ENCODE results near the gene WDR75.
"Not testable (repeated sequence)": the region's sequence is repeated elsewhere in the genome, so short reads cannot be mapped to it uniquely, and the experiment has no call there.

Gene WDR75

DNA sequence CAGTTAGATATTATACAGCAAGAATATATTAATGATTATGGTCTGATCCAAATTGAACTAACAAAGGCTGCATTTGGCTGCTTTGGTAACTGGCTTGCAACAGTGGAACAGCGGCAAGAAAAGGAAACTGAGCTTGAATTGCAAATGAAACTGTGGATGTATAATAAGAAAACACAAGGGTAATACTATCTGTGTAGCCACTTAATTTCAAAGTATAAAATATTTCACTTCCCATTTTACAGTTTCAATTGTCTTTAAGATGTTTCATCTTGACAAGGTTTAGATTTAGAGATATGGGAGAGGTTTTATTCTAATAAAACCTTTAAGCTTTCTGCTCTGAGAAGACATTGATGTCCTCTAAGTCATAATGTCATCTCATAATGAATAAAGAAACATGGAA, 23.8 kb downstream of the WDR75 start:
- no peaks in the 10 kb centered on the region for H3K9me3 Mint-ChIP-seq
- H3K27me3 Mint-ChIP-seq, result no peaks in the 10 kb centered on the region
- peak overlapping the region in 1 of 2 donors; percentile 80 for H3K27ac Mint-ChIP-seq
- no peak overlapping the region for H3K4me3 Mint-ChIP-seq
- H3K4me1 Mint-ChIP-seq (ENCODE audit: low read depth in 2 of 2), result no peaks in the 10 kb centered on the region
- no peak for ATAC-seq (replicated peaks)
- no peak for DNase-seq
- H3K36me3 Mint-ChIP-seq (ENCODE audit: insufficient read depth), result peaks cover 70% of the 10 kb centered on the region

DNA sequence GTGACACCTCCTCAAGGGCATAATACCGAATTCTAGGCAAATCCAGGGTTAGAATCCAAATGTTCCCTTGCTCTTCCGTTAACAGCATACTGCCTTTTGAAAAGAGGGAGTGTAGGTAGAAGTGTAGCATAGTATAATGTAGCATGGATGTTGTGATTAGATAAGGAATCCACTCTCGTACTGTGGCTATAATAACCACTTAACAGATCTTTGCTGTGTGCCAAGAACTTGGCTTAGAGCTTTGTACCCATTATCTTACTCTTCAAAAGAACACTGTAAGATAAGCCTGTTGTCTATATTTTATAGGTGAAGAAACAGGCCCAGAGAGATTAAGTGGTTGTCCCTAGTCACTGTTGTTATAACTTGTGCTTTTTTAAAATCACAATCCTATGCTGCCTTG, 24.2 kb downstream of the WDR75 start:
- no peaks in the 10 kb centered on the region for H3K9me3 Mint-ChIP-seq
- peak overlapping the region in 1 of 2 donors; percentile 62 for H3K27ac Mint-ChIP-seq
- no peak for ATAC-seq (replicated peaks)
- peaks cover 71% of the 10 kb centered on the region for H3K36me3 Mint-ChIP-seq (ENCODE audit: insufficient read depth)
- no peak overlapping the region for H3K4me3 Mint-ChIP-seq
- no peaks in the 10 kb centered on the region for H3K27me3 Mint-ChIP-seq
- no peak for DNase-seq
- H3K4me1 Mint-ChIP-seq (ENCODE audit: low read depth in 2 of 2), result no peaks in the 10 kb centered on the region

DNA sequence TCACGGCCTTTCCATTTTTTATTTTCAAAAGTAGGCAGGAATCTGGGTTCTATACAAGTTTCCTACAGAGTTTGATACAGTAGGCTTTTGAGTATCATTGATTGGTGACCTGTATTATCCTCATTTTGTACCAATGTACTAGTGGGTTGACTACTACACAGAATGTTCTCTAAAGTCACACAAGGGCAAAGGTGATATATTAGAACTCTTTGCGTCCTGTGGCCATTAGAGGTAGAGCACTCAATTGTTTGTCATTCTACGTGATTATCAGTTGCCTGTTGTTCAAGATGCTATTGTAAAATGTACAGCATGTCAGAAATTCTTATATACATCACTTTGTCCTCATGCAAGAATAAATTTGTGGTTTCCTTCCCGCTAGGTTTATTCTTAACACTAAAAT, 24.8 kb downstream of the WDR75 start:
- ATAC-seq (replicated peaks) (no peak), DNase-seq (no peak)
- no peaks in the 10 kb centered on the region for H3K9me3 Mint-ChIP-seq
- H3K27ac Mint-ChIP-seq, result peak overlapping the region in 1 of 2 donors; percentile 62
- H3K4me3 Mint-ChIP-seq, result no peak overlapping the region
- no peaks in the 10 kb centered on the region for H3K4me1 Mint-ChIP-seq (ENCODE audit: low read depth in 2 of 2)
- H3K36me3 Mint-ChIP-seq (ENCODE audit: insufficient read depth), result peaks cover 76% of the 10 kb centered on the region
- no peaks in the 10 kb centered on the region for H3K27me3 Mint-ChIP-seq

DNA sequence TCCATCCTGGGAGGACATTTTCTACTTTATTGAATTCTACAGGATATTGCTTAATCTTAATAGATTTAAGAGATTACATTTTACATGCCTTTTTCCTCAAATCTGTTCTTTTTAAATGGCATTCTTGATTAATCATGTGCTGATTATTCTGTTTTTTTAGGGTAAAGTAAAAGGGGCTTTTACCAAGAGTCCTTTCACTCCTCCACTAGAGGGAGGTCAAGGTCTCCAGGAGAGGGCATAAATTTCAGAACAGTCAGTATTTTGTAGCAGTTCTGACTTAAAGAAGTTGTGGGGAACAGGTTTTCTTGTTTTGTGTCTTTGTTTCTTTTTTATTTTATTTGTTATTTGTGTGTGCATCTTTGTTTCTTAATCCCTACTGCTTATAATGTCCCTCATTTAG, 25.4 kb downstream of the WDR75 start:
- no peak overlapping the region for H3K4me3 Mint-ChIP-seq
- H3K27ac Mint-ChIP-seq, result peak overlapping the region in 1 of 2 donors; percentile 62
- H3K4me1 Mint-ChIP-seq (ENCODE audit: low read depth in 2 of 2), result no peaks in the 10 kb centered on the region
- DNase-seq (no peak), ATAC-seq (replicated peaks) (no peak)
- peaks cover 82% of the 10 kb centered on the region for H3K36me3 Mint-ChIP-seq (ENCODE audit: insufficient read depth)
- no peaks in the 10 kb centered on the region for H3K9me3 Mint-ChIP-seq
- no peaks in the 10 kb centered on the region for H3K27me3 Mint-ChIP-seq

DNA sequence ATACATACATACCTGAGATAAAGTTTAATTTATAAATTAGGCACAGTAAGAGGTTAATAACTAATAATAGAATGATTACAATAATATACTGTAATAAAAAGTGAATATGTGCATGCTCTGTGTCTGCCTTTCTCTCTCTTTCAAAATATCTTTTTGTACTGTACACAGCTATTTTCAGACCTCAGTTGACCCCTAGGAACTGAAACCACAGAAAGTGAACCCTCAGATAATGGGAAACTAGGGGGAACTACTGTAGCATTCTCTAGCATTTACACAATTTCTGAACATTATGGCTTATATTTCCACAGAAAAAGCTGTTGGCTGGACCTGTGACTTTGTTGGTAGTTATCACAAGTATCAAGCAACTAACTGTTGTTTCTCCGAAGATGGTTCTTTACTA, 25.9 kb downstream of the WDR75 start:
- Mint-ChIP-seq H3K27ac (peak overlapping the region in 1 of 2 donors; percentile 62), H3K27me3 (no peaks in the 10 kb centered on the region), H3K36me3 (ENCODE audit: insufficient read depth) (peaks cover 86% of the 10 kb centered on the region), H3K4me3 (no peak overlapping the region), H3K4me1 (ENCODE audit: low read depth in 2 of 2) (no peaks in the 10 kb centered on the region), H3K9me3 (no peaks in the 10 kb centered on the region)
- DNase-seq, result no peak
- ATAC-seq (replicated peaks), result no peak

DNA sequence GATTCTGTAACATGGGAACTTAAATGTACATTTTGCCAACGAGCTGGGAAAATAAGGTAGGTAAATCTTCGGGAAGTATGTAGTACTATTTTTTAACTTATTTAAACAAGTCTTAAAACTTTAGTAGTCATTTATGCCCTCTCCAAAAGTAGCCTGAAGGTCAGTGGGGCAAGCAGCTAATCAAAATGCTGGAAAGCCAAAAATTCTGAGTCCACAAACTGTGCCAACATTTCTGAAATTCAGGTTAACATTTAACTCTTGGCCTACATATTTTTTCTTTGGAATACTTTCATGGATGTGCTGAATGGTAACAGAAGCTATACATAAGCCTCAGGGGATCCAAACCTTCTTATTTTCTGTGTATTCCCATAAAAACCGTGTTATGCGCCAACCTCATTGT, 26.3 kb downstream of the WDR75 start:
- peaks cover 84% of the 10 kb centered on the region for H3K36me3 Mint-ChIP-seq (ENCODE audit: insufficient read depth)
- H3K4me3 Mint-ChIP-seq, result no peak overlapping the region
- ATAC-seq (replicated peaks) (no peak), DNase-seq (no peak)
- H3K27ac Mint-ChIP-seq, result peak overlapping the region in 1 of 2 donors; percentile 6
- H3K9me3 Mint-ChIP-seq, result no peaks in the 10 kb centered on the region
- no peaks in the 10 kb centered on the region for H3K27me3 Mint-ChIP-seq
- no peaks in the 10 kb centered on the region for H3K4me1 Mint-ChIP-seq (ENCODE audit: low read depth in 2 of 2)

DNA sequence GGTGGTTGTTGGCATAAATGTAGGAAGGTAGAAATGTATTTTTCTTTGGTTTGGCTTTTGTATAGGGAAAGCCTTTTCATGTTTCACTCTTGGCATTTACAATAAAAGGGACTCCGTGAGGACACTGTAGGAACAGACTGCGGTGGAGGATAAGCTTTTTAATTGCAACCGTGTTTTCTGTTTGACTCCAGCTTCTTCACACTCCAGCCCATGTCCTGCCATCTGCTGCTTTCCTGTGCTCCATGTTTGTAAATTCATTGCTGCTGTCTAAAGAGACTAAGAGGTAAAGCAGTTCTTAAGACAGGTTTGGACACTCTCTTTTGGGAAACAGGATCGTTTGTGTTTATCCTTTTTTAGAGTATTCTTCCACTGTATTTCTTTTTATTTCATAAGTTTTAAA, 33.3 kb downstream of the WDR75 start:
- ATAC-seq (replicated peaks), result no peak
- peak overlapping the region in 1 of 2 donors; percentile 28 for H3K27ac Mint-ChIP-seq

DNA sequence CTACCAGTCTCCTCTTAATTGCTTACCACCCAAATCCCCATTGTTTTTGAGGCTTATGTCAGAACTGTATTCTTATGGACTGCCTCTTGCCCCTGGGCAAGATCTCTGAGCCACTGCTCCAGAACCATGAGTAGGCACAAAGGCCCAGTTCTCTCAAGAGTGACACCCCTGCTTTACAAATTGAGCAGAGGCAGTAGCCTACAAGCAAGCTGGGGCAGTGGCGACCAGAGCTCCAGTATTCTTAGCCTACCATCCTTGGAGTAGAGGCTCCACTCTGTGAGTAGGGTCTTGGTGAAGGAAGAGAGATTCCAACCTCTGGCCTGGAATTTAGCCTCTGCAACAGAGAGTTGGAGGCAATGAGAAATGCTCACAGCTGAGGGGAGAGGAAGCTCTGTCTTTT, 36.5 kb downstream of the WDR75 start:
- Mint-ChIP-seq H3K27ac (peak overlapping the region in 1 of 2 donors; percentile 6), H3K4me1 (ENCODE audit: low read depth in 2 of 2) (peaks cover 0 to 1% of the 10 kb centered on the region in 2 donors), H3K27me3 (no peaks in the 10 kb centered on the region), H3K36me3 (ENCODE audit: insufficient read depth) (peaks cover 28% of the 10 kb centered on the region), H3K9me3 (no peaks in the 10 kb centered on the region), H3K4me3 (no peak overlapping the region)
- DNase-seq (no peak), ATAC-seq (replicated peaks) (no peak)

More for the DNA sequence above, 33.3 kb downstream of the WDR75 start:
- Mint-ChIP-seq H3K36me3 (ENCODE audit: insufficient read depth) (peaks cover 55% of the 10 kb centered on the region), H3K9me3 (no peaks in the 10 kb centered on the region), H3K27me3 (no peaks in the 10 kb centered on the region), H3K4me3 (no peak overlapping the region), H3K4me1 (ENCODE audit: low read depth in 2 of 2) (peaks cover 0 to 1% of the 10 kb centered on the region in 2 donors)
- no peak for DNase-seq

DNA sequence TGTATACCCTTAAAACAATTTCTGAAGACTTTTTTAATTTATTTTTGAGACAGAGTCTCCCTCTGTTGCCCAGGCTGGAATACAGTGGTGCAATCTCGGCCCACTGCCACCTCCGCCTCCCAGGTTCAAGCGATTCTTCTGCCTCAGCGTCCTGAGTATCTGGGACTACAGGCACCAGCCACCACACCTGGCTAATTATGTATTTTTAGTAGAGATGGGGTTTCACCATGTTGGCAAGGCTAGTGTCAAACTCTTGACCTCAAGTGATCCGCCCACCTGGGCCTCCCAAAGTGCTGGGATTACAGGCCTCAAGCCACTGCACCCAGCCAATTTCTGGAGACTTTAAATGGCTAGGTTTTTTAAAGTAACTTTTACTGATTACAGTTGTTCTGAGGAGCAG, 37.0 kb downstream of the WDR75 start:
- H3K27me3 Mint-ChIP-seq; H3K9me3 Mint-ChIP-seq; H3K4me1 Mint-ChIP-seq (ENCODE audit: low read depth in 2 of 2); ATAC-seq (replicated peaks); H3K4me3 Mint-ChIP-seq; H3K27ac Mint-ChIP-seq; DNase-seq: not testable (repeated sequence)
- H3K36me3 Mint-ChIP-seq (ENCODE audit: insufficient read depth), result peaks cover 23% of the 10 kb centered on the region

DNA sequence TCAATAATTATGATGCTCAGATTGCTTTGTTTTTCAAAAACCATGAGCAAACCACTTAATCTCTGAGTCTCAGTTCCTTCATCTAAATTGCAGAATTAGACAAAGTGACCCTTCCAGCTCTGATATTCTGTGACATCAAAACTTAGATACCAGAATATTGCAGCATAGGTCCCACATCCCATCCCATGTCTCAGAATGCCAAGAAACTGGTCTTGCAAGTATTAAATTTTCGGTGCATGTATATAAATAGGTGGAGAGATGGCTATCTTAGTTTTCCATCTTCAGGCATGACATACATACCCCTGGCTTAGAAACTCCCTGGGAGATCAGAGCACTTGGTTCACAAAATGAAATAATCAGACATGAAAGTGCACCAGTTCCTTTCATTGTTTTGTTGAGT, 39.8 kb downstream of the WDR75 start:
- no peak overlapping the region for H3K4me3 Mint-ChIP-seq
- H3K36me3 Mint-ChIP-seq (ENCODE audit: insufficient read depth), result no peaks in the 10 kb centered on the region
- H3K27ac Mint-ChIP-seq, result no peak overlapping the region
- H3K4me1 Mint-ChIP-seq (ENCODE audit: low read depth in 2 of 2), result peaks cover 0 to 1% of the 10 kb centered on the region in 2 donors
- H3K27me3 Mint-ChIP-seq, result no peaks in the 10 kb centered on the region
- DNase-seq (no peak), ATAC-seq (replicated peaks) (no peak)
- no peaks in the 10 kb centered on the region for H3K9me3 Mint-ChIP-seq

DNA sequence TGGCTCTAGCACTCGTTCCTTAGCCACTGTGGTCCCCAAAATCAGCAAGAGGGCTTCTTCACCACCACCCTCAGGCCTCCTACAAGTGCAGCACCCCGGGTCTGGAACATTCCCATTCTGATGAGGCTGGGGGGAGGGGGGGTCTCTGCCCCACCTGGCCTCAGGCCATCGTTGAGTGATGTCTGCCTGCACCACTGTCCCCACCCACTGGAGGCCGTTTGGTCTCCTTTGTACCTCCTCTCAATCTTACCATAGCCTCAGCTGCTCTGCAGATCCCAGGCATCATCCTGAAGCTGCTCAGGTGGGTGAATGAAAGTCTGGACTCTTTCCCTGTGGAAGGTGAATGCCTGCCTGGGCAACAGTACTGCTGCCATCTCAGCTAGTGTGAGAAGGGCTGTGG, 42.3 kb downstream of the WDR75 start:
- Mint-ChIP-seq H3K27ac (no peak overlapping the region), H3K4me3 (no peak overlapping the region), H3K36me3 (ENCODE audit: insufficient read depth) (no peaks in the 10 kb centered on the region), H3K4me1 (ENCODE audit: low read depth in 2 of 2) (no peaks in the 10 kb centered on the region), H3K27me3 (peaks cover 0 to 9% of the 10 kb centered on the region in 2 donors), H3K9me3 (no peaks in the 10 kb centered on the region)
- no peak for DNase-seq
- no peak for ATAC-seq (replicated peaks)

DNA sequence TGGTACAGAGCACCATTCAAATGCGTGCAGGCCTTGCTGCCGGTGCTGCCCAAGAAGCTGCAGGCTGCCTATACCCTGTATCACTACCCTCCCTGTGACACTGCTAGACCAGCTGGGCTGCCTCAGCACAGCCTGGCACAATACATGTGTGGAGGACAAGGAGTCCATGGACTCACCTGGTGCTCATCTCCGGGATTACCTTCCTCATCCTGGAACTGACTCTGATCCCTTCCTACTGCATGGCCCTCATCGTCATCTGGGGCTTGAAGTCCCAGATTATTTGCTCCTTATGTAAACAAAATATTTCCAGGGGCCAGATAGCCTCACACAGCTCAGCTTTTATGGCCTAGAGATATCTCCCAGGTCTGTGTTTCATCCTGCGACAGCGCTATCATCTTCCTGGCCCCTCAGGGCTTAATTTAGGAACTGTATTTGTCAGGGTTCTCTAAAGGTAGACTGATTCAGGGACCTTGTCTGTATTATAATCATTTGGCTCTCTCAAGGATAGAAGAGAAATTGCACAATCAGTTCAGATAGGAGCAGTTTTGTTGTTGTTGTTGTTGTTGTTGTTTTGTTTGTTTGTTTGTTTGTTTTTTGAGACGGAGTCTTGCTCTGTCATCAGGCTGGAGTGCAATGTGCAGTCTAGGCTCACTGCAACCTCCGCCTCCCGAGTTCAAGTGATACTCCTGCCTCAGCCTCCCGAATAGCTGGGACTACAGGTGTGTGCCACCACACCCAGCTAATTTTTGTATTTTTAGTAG, 42.9 kb downstream of the WDR75 start:
- DNase-seq, result no peak
- ATAC-seq (replicated peaks), result no peak
- no peak overlapping the region for H3K4me3 Mint-ChIP-seq
- peaks cover 0 to 9% of the 10 kb centered on the region in 2 donors for H3K27me3 Mint-ChIP-seq
- no peak overlapping the region for H3K27ac Mint-ChIP-seq
- no peaks in the 10 kb centered on the region for H3K4me1 Mint-ChIP-seq (ENCODE audit: low read depth in 2 of 2)
- H3K9me3 Mint-ChIP-seq, result no peaks in the 10 kb centered on the region
- no peaks in the 10 kb centered on the region for H3K36me3 Mint-ChIP-seq (ENCODE audit: insufficient read depth)

DNA sequence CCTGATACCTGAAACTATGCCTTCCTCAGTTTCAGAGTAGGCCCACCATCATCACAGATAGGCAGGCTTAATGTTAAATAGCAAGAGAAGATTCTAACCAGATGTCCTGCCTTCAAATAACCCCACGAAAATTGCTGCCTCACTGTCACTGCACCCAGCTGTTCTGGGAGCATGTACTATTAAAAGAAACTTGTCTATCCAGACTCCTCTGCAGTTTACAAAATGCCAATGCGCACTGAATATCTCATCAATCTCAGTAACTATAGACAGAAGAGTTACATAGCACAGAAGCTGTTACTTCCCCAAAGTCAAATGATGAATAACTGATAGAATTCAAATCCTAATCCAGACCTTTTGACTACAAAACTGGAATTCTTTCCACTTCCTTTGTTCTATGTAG, 43.9 kb downstream of the WDR75 start:
- ATAC-seq (replicated peaks) (no peak), DNase-seq (no peak)
- no peaks in the 10 kb centered on the region for H3K9me3 Mint-ChIP-seq
- H3K4me1 Mint-ChIP-seq (ENCODE audit: low read depth in 2 of 2), result no peaks in the 10 kb centered on the region
- no peaks in the 10 kb centered on the region for H3K36me3 Mint-ChIP-seq (ENCODE audit: insufficient read depth)
- no peak overlapping the region for H3K27ac Mint-ChIP-seq
- peaks cover 0 to 9% of the 10 kb centered on the region in 2 donors for H3K27me3 Mint-ChIP-seq
- no peak overlapping the region for H3K4me3 Mint-ChIP-seq

DNA sequence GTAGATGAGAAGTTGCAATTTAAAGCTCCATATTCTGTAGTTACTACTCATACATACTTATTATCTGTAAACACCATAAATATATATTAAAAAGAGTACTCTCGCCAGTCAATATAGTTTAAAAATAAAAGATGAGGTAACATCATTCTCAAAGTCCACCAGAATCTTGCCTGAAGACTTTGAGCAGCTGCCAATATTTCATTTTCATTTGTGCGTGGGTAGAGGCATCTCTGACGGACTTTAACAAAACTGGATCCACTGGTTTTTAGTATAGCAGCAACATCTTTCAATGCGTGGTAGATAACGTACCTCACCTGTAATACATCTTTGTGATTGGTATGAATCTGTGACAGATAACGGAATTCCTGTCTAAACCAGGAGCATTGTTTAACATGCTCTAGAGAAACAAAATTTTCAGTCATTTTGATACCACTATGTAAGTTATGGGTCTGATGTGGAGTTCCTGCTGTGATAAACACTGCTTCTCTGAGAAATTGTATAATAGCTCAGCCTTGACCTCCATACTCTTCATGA, 45.0 kb downstream of the WDR75 start:
- H3K36me3 Mint-ChIP-seq (ENCODE audit: insufficient read depth), result no peaks in the 10 kb centered on the region
- DNase-seq (no peak), ATAC-seq (replicated peaks) (no peak)
- H3K9me3 Mint-ChIP-seq, result no peaks in the 10 kb centered on the region
- H3K4me1 Mint-ChIP-seq (ENCODE audit: low read depth in 2 of 2), result no peaks in the 10 kb centered on the region
- peaks cover 6 to 18% of the 10 kb centered on the region in 2 donors for H3K27me3 Mint-ChIP-seq
- no peak overlapping the region for H3K4me3 Mint-ChIP-seq
- no peak overlapping the region for H3K27ac Mint-ChIP-seq
